SKM-1 (cell line): ENCODE measurements around the gene SYNPO2.

Experiments used
- DNase-seq: peaks from one replicate; lab custom pipeline; 2025; ENCODE audit not compliant: unreplicated experiment; lab: John Stamatoyannopoulos, UW

SYNPO2 gene

GRCh38 chr4:118881512-118882146 is 7.0 kb upstream of the SYNPO2 start:
- no peak for DNase-seq

GRCh38 chr4:118883861-118884260 is 4.8 kb upstream of the SYNPO2 start:
- no peak for DNase-seq

- DNase-seq, result no peak
These were observed 3.9 kb upstream of the SYNPO2 start for GRCh38 chr4:118884716-118885115.

GRCh38 chr4:118889312-118889691 is 648 bp downstream of the SYNPO2 start:
- DNase-seq, result no peak

GRCh38 chr4:118894034-118894433 is 5.4 kb downstream of the SYNPO2 start:
- no peak for DNase-seq

- DNase-seq, result no peak
These were observed 9.6 kb downstream of the SYNPO2 start for GRCh38 chr4:118898221-118898620.

GRCh38 chr4:118898684-118899138 is 10.1 kb downstream of the SYNPO2 start:
- no peak for DNase-seq

GRCh38 chr4:118904418-118904817 is 15.8 kb downstream of the SYNPO2 start:
- DNase-seq, result no peak

GRCh38 chr4:118904935-118905334 is 16.3 kb downstream of the SYNPO2 start:
- peak; percentile 53 for DNase-seq

- peak; percentile 52 for DNase-seq
These were observed 16.9 kb downstream of the SYNPO2 start for GRCh38 chr4:118905566-118905965.

- no peak for DNase-seq
These were observed 20.7 kb downstream of the SYNPO2 start for GRCh38 chr4:118909173-118909956.

- no peak for DNase-seq
These were observed 21.6 kb downstream of the SYNPO2 start for GRCh38 chr4:118910221-118910620.

GRCh38 chr4:118911238-118911703 is 22.6 kb downstream of the SYNPO2 start:
- DNase-seq, result no peak

GRCh38 chr4:118915468-118915867 is 26.8 kb downstream of the SYNPO2 start:
- DNase-seq, result no peak

- DNase-seq, result no peak
These were observed 28.1 kb downstream of the SYNPO2 start for GRCh38 chr4:118916691-118917289.

GRCh38 chr4:118917582-118917981 is 28.9 kb downstream of the SYNPO2 start:
- DNase-seq, result no peak

GRCh38 chr4:118918388-118918787 is 29.7 kb downstream of the SYNPO2 start:
- no peak for DNase-seq

- no peak for DNase-seq
These were observed 31.6 kb downstream of the SYNPO2 start for GRCh38 chr4:118920247-118920646.

- DNase-seq, result no peak
These were observed 33.1 kb downstream of the SYNPO2 start for GRCh38 chr4:118921786-118922185.

GRCh38 chr4:118923891-118924290 is 35.2 kb downstream of the SYNPO2 start:
- DNase-seq, result no peak

- no peak for DNase-seq
These were observed 39.3 kb downstream of the SYNPO2 start for GRCh38 chr4:118927974-118928373.

- no peak for DNase-seq
These were observed 41.6 kb downstream of the SYNPO2 start for GRCh38 chr4:118930255-118930654.
